LoVo (cell line): Measurements from ENCODE around the gene DUSP8.

Source experiments
- DNase-seq: peaks from one replicate; pipeline ENCODE4 v3.0.0-alpha.2; 2016; ENCODE audit warnings: low spot score

DUSP8 gene

DNA sequence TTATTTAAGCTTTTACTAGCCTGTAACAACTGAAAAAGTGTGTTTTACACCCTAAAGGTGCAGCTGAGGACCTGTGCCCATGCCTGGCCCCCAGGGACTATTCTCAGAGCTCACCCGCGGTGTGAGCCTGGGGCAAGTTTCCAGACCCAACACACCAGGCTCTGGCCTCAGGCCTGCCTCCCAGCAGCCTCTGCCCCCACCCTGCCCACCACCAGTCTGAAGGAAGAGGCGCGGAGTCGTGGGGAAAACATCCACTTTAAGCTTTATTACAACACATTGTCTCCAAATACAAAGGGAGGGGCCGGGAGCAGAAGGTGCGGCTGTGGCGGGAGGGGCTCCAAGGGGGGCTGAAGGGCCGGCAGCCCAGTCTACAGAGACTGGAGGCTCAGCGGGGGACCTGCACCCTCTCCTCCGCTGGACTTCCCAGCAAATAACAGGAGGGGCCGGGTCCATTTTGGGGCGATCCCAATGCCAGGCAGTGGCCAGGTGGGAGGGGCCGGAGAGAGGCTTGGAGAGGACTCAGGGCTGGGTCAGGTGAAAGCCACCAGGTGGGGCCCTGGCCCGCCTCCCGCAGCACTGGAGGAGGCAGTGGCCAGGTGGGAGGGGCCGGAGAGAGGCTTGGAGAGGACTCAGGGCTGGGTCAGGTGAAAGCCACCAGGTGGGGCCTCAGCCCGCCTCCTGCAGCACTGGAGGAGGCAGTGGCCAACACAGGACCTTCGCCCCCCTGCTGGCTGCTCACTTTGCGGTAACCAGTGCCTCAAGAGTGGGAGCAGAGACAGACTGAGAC is 18.1 kb downstream of the DUSP8 start:
- DNase-seq: peak; percentile 39

DNA sequence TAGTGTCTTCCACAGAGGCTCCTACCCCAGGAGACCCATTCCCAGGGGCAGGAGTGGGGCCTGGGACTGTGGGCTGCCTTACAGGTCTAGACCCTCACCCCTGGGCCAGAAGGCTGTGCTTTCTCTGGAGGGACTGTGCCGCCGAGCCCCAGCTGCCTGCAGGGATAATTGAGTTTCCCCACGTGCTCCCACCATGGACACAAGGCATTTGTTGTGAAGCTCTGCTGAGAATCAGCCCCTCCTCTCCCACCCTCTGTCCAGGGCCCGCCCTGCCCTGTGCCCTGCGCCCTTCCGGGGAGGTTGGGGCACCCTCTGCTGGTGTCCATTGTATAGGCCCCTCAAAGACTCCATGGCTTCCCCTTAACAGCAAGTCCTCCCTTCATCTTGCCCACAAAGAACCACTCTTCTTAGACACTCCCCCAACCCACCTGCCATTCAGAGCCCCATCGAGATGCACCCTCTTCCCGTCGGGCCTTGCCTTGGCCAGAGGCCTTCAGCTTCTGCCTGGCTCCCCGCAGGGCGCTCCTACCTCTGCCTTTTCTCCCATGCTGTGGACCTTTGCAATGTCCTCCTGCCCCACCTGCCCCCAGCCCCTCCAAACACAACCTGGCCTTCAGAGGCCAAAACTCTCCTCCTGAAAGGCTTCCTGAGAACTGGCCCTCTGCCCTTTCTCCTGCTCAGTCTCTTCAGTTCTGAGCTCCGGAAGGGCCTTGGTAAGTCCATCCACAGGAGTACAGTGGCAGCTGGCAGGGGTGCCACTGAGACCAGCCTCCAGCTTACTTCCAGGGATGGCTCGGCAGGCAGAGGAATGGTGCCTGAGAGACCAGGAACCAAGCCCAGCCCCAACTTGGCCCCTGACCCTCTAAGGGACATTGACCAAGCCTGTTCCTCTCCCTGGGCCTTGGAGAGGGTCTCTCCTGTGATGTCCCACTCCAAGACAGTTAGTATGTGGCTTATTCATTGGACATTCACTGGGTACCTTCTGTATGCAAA is 22.4 kb downstream of the DUSP8 start:
- no peak for DNase-seq

DNA sequence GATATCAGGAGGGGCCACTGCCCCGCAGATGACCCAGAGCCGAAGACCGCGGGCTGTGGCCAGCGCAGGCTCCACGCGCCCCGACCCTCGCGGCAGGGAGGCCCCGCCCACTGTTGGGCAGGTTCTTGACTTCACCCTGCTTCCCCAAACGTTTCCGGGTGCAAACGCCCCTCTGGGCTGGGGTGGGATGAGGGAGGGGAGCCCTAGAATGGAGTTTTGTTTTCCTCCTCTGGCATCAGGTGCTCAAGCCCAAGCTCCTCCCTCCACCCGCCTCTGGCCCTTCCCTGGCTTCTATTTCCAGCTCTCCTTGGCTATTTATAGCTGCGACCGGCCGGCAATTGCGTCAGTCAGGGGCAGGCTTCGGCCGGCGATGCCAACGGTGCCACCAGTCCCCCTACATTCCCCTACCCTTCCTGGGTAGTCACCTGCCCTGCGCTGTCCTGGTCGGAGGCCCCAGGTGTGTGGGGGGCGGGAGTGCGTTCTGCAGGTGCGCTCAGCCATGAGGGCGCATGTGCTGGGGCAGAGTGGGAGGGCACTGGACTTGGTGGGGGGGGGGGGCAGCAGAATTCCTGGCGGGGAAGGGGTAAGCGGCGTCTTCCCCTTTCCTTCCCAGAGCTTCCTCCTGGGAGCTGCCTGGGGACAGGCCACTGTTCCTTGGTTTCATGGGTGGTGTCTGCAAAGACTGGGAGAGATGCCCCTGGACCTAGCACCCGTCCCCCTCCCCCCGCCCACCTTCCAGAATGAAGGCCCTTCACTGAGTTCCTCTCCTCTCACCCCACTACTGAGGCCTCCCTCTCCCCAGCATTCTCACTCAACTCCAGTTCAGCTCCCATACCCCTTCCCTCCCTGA is 23.6 kb downstream of the DUSP8 start:
- peak; percentile 72 for DNase-seq

DNA sequence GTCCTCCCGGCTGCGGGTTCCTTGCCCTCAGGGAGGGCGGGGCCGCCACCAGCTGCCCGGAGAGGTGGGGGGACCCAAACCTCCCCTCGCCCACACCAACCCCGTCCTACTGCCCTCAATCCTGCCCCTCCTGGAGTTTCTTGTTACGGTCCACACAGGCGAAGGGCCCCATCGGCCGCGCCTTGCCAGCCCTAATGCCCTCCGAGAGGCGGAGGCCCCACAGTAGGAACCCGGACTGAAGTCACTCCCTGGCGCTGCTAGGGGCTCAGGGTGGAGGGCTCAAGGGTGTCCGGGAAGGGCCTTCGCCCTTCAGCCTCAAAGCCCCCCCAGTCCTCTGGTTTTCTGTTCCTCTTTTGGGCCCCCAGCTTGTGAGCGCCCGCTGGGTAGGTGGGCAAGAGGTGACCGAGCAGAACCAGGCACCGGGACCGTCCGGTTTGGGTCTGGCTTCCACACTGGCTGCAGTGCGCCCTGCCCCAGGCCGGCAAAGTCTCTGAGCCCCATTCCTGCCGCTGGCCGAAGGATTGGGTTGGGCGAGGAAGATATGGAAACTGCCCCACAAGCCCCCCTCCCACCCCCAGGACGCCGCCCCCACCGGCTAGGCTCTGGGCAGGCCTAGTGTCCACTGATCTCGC is 24.5 kb downstream of the DUSP8 start:
- DNase-seq: no peak

DNA sequence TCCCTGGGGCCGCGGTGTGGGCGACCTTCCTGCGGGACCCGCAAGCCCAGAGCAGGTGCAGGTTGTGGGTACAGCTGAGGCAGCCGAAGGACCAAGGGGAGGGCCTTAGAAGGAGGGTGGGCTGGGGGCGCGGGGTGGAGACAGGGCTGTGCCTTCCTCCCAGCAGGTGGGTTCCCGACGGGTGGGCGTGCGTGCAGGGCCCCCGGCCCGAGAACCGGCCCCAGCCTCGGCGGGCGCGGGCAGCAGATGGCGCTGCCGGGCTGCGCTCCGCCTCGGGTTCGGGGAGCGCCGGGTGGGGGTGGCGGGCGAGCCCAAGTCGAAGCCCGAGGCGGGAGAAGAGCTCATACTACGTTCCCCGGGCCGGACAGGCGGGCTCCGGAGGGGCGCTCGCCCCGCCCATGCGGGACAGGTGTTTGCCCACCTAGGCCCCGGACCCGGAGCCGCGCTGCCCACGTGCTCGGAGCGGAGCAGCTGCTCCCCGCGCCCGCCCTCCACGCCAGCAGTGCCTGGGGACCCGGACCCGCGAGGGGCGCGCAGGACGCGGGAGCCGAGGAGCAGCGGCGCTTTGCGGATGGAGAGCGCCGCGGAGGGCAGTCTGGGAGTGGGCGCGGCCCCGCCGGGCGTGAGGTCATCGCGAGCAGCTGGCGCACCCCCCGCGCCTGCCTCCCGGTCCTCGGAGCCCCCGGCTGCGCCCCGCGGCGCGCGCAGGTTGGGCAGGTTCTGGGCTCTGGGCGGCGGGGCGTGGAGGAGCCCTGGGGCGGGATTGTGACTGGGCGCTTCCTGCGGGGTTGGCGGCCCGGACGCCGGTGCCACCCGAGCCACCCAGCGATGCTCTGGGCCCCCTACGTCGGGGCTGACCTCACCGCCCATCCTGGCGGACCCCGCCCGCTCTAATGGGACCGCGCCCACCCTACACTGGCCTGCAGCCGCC is 25.3 kb downstream of the DUSP8 start:
- DNase-seq: peak; percentile 61

DNA sequence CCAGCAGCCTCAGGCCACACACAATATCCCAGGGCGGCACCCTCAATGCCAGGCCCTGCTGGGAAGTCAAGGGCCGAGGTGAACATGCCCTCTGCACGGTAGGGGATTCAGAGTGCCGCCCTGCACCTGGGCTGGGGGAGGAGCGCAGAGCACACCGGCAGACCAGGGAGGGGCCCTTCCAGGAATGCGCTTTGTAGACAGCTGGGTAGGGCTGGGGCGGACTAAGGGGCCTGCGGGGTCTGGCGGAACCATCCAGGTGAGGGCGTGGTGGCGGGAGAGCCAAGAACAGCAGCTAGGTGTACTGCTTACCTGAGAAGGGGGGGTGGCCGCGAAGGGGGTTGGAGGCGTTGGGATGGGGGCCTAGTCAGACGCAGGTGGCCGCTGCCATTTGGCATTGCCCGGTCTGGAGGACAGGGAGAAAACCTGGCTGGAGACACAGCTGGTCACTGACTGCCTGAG is 26.0 kb downstream of the DUSP8 start:
- peak; percentile 14 for DNase-seq

DNA sequence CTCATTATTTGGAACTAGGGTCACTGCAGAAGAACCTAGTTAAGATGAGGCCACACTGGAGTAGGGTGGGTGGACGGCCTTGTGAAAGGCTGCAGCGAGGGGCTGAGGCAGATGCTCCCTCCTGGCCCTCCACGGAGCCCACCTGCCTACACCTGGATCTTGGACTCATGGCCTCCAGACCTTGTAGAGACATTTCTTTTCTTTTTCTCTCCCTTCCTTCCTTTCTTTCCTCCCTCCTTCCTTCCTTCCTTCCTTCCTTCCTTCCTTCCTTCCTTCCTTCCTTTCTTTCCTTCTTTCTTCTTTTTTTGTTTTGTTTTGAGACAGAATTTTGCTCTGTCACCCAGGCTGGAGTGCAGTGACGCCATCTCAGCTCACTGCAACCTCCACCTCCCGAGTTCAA is 26.6 kb downstream of the DUSP8 start:
- no peak for DNase-seq

DNA sequence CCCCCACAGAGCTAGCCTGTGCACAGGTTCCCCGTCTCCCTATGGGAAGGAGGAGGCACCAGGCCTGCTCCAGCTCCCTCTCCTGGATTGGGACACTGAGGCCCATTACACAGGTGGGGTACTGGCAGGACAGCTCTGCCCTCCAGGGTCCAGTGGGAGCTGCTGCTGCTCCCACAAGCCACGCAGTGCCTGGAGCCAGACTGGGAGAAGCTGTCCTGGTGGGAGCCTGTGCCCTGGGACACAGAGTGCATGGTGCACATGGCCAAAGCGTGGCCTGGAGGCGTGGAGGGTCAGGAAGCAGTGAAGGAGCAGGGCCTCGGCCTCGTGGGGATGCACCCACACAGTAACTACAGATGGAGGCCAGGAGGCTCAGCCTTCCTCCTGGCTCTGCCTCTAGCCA is 27.5 kb downstream of the DUSP8 start:
- no peak for DNase-seq

DNA sequence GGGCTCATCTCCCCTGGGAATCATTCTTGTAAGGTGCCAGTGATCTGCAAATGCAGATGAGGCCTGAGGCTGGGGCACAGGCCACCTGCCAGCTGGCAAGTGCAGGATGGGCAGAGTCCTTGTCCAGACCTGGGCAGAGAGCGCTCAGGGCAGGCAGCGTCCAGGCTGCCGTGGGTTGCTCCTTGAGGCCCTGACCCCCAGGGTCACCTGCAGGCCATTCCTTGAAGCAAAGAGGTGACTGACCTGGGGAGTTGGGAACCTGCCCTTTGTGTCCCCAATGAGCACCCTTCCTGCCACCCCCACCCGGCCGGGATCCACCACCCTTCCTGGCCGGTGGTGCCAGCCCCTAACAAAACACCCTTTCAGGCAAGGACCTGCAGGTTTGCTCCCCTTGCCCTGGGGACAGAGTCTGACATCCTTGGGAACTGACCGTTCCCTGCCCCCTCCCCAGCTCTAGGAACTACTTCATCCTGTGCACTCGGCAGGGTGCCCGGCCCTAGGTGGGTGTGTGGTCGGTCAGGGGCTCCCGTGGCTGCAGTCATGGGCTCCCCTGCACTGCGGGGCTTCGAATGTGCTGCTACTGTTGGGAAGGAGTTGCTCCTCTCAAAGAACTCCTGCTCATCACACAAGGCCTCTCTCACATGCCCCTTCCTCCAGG is 28.3 kb downstream of the DUSP8 start:
- DNase-seq: no peak

DNA sequence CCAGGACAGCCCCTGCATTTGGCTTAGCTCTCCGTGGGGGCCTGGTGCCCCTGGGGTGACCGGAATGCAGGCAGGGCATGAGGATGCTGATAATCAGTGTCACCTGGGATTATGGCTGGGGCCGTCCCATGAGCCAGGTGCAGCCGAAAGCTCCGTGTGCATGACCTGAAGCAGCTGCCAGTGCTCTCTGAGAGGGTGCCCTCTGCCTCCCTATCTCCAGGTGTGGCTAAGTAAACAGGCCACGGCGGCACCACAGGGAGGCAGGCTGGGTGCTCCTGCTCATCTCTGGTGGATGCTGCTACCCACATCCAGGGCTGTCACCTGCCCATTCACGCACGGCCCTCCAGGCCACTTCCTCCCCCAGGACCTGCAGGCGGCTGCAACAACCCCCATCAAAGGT is 29.8 kb downstream of the DUSP8 start:
- DNase-seq: no peak

DNA sequence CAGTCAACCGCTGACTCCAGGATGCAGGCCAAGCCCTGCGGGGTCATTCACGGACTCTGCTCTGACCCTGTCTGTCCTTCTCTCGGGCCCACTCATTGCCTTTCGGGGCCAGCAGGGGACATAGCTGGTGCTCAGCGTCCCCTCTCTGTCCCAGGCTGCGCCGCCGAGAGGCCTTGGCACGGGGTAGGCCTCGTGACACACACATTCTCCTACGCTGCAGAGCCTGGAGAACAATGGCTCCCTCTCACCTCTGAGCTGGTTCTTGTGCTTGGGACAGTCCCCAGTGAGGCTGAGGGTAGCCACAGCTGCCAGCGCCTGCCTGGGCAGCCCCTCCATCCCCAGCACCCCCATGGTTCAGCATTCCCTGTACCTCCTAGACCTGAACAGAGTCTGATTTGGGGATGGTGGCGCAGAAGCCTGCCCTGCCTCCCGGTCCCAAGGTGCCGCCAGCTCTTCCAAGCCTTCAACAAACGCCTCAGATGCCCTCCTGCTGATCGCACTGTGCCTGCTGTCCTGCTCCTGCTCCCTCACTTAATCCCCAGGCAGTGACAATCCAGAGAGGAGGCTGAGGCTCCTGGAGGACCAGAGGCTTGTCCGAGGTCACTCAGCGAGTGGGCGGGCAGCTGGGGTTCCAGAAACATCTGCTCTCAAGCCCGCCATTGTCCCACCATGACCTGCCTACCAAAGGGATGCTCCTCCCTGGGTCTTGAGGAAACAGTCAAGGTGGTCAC is 30.4 kb downstream of the DUSP8 start:
- no peak for DNase-seq

DNA sequence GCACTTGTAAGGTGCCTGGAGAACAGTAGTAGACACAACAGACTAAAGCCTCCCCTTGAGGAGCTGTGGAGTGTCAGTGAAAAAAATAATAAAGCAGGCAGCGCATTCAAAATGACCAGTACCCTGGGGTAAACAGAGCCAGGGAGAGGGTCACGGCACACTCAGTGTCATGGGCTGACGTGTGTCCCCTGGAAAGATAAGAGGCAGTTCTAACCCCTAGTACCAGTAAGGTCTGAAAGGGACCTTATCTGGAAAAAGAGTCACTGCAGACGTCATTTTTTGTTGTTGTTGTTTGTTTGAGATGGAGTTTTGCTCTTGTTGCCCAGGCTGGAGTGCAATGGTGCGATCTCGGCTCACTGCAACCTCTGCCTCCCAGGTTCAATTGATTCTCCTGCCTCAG is 32.0 kb downstream of the DUSP8 start:
- DNase-seq: no peak

DNA sequence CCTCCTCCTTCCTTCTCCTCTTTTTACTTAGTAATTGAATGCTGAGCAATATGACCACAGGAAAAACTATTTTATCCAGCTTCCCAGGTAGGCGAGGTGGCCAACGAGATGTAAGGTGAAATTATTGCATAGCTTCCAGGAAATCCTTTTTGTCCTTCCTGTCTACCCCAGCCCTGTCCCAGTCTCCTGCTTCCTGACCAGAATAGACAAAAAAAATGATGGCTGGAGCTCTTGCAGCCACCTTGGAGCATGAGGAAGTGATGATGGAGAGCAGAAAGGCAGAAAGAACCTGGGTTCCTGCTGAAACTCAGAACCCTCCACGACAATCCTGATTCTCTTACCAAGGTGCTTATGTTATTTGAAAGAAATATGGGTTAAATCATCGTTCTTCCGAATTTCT is 33.9 kb downstream of the DUSP8 start:
- no peak for DNase-seq

DNA sequence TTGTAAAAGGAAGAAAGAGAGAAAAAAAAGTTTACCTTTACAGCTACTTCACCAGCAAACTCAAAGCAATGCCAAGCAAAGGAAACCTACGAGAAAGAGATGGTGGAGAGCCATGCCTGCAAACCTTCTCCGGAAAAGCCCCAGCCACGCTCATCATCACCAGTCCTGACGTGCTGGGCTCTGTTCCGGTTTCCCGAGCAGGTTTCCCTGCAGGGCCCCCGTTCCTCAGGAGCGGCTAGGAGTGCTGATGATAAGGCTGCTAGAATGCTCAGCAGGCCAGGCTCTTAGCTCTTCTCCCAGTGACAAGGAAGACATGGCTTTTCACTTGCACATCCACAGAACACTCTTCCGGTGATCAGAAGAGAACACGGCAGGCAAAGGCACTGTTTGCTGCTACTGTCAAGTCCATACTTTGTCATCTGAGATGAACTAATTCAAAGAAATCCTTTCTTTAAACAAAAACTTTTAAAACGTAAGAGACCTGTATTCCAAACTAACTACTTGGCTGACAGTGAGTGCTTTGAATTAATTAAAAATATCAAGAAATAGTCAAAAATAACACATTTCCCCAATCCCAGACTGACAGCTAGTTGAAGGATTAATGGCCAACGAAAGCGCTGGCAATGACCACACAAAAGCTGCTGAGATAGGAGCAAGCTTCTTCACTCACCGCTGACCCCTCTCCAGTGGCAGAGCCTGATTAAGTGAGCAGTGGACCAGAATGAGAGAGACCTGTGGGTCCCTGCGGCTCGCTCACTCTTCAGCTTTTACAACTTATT is 35.8 kb downstream of the DUSP8 start:
- DNase-seq: no peak

DNA sequence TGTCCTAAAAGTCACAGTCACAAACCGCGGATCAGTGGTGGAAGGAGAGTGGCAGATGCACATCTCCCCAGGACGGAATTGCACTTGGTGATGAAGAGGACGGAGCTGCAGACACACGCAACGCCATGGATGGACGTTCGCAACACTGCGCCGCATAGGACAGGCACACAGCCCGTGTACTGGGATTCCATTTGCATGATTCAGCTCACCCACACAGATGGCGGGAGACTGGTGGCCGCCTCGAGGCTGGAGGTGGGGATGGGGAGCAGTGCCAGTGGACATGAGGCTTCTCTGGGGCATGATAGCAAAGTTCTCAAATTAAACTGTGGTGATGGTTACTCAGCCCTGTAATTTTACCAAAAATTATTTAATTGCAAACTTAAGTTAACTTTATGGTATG is 37.4 kb downstream of the DUSP8 start:
- no peak for DNase-seq

DNA sequence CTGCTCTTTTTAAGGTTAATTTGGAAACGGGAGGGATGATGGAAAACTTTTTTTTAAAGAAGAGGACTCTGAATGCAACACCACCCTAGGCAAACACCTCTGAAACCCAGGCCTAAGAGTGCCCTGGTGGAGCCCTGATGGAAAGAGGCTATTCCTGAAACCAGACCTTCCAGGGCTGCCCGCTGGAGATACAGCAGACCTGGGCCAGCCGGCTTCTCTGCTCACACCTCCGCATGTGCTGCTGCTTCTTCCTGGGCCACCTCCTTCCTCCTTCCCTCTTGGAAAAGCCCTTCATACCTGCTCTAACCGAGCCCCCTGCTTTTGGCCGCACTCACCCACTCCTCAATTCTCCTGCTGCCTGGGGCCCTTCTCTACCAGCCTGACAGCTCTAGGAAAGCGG is 37.9 kb downstream of the DUSP8 start:
- DNase-seq: no peak

DNA sequence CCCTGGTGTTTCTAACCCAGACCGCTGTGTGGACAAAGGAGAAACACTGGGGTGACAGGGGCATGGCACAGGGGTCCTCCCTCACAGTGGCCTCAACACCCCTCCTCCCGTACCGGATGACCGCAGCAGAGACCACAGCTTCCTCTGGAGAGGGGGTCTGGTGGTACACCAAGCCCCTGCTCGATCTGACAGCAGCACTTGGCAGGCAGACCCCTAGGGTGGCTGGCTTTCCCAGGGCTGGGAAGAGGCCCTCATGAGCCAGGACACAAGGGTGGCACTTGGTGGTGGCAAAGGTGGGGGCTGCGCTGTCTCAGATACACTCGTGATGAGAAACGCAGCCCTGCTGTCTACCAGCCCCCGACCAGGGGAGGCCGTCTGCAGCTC is 38.7 kb downstream of the DUSP8 start:
- no peak for DNase-seq

DNA sequence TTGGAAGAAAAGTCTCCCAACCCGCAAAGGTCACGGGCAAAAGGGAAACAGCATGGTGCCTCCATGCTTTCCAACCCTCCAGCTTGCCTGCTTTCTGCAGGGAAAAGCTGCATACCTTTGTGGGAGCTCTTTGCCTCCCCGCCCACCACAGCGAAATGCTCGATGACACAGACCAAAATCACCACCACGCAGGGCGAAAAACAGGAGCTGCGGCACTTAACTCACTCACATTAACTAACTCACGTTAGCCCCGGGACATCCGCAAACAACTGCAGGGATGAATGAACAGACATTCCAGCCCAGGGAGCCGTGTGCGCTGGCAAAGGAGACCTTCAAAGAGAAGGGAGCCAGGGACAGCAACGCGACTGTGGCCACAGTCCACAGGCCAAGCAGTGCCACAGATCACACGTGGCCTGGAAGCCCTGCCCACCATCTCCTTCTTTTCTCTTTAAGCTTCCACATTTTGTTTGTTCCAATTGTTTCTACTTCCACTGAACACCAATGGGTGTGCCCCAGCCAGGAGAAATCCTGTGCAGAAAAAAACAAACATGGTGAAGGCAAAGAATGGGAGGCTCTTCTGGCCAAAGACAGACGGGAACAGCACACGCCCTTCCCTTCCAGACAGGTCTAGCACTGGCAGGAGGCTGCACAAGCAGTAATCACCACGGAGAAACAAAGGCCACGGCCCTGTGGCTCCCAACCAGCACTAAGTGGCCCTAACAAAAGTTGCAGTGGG is 39.3 kb downstream of the DUSP8 start:
- no peak for DNase-seq
